K562 (cell line): ENCODE measurements around the gene HBEGF. TPM values are rescaled to one million over a fixed set of nuclear protein-coding genes. Genes with fewer than 3 reads are reported as not detected.

ENCODE experiments used
- ATAC-seq: fragments of 200-7000 bp; cut with Tn5 transposase; 3 replicates; pipeline ENCODE4 v1.9.1; 2020; ENCODE audit warnings: moderate library complexity
- BruUV-seq: library from RNA; stranded (reverse); fragments of 400-500 nt; replicated peaks from 2 replicates; lab custom pipeline; 2021; lab: Mats Ljungman, UMichigan
- CTCF ChIA-PET: fragments of 300-600 bp; formaldehyde crosslinking; extraction: SDS; loops from one replicate; lab custom pipeline; 2021; ENCODE audit warnings: low intra/inter-chr PET ratio; lab: Yijun Ruan, JAX
- POLR2A ChIA-PET: fragments of 300-600, 350-650 bp; sonication (Branson Sonifier 250); formaldehyde crosslinking; extraction: SDS; loops from one replicate; lab custom pipeline; 2021; ENCODE audit warnings: antibody characterized with exemption, inconsistent platforms; lab: Yijun Ruan, JAX
- DNase-seq, 4 experiments: peaks; one replicate each; pipeline versions ENCODE4 v3.0.0 to v3.0.0-alpha.2; 2011 to 2018; ENCODE audit warnings: low spot score in 3 of 4, mixed read lengths in 3 of 4; ENCODE audit errors: extremely low read depth in 1 of 4
- FAIRE-seq: peaks from 2 replicates; lab custom pipeline; 2011; peaks lifted over from hg19 to GRCh38; lab: Jason Lieb, UNC
- H2AFZ ChIP-seq: 2 replicates; pipeline ENCODE4 v1.6.0; 2011; ENCODE audit warnings: low read depth, low read length, control low read depth, inconsistent platforms
- H3K27ac ChIP-seq: fragments of 200-600 bp; 3 replicates; pipeline ENCODE4 v1.8.0; 2011; ENCODE audit warnings: low read depth, mild to moderate bottlenecking, control low read depth, inconsistent platforms, low read length, moderate library complexity, mixed read lengths; ENCODE audit errors: extremely low read depth
- H3K27me3 ChIP-seq, 2 experiments: fragments of 300-600 bp in 1 of 2; 2 replicates in 1 of 2; 3 replicates in 1 of 2; pipeline versions ENCODE4 v1.6.0 to v1.8.0; 2011; ENCODE audit warnings: inconsistent platforms in 2 of 2, low read length in 2 of 2, mild to moderate bottlenecking in 1 of 2, mixed read lengths in 1 of 2, moderate library complexity in 1 of 2; ENCODE audit not compliant: control insufficient read depth in 2 of 2, insufficient read depth in 2 of 2
- H3K36me3 ChIP-seq: fragments of 300-600 bp; 3 replicates; pipeline ENCODE4 v1.8.0; 2011; ENCODE audit warnings: mild to moderate bottlenecking, low read length, inconsistent platforms; ENCODE audit not compliant: control insufficient read depth, insufficient read depth
- H3K4me1 ChIP-seq, 2 experiments: fragments of 200-600 bp in 1 of 2; replicated peaks in 1 of 2; 2 replicates in 1 of 2; 3 replicates in 1 of 2; pipeline versions ENCODE4 v1.5.1 to v1.8.0; 2011; ENCODE audit warnings: inconsistent platforms in 2 of 2, low read length in 2 of 2, mild to moderate bottlenecking in 1 of 2, mixed read lengths in 1 of 2, moderate library complexity in 1 of 2; ENCODE audit not compliant: control insufficient read depth in 2 of 2, insufficient read depth in 2 of 2
- H3K4me2 ChIP-seq: 2 replicates; pipeline ENCODE4 v1.6.1; 2011; ENCODE audit warnings: low read length, control low read depth, inconsistent platforms, mixed read lengths; ENCODE audit not compliant: insufficient read depth
- H3K4me3 ChIP-seq: fragments of 200-600 bp; sonication (generic), shearing (Covaris generic); 2 replicates; pipeline ENCODE4 v1.5.1; 2016; ENCODE audit warnings: control low read depth, inconsistent platforms
- H3K79me2 ChIP-seq: fragments of 200-600 bp; 3 replicates; pipeline ENCODE4 v1.8.0; 2011; ENCODE audit warnings: low read length, inconsistent platforms; ENCODE audit not compliant: control insufficient read depth, insufficient read depth
- H3K9ac ChIP-seq, 2 experiments: 2 replicates each; pipeline versions ENCODE4 v1.6.0 to v1.6.1; 2011; ENCODE audit warnings: low read depth in 2 of 2, low read length in 2 of 2, control low read depth in 1 of 2, inconsistent platforms in 1 of 2, mild to moderate bottlenecking in 1 of 2, mixed read lengths in 1 of 2; ENCODE audit not compliant: insufficient read depth in 1 of 2
- H3K9me1 ChIP-seq: one replicate; pipeline ENCODE4 v1.6.0; 2011; ENCODE audit warnings: inconsistent platforms, mild to moderate bottlenecking, low read length, moderate library complexity; ENCODE audit not compliant: control insufficient read depth, insufficient read depth
- H3K9me3 ChIP-seq: replicated peaks from 2 replicates; pipeline ENCODE4 v1.5.1; 2011; ENCODE audit warnings: low read depth, low read length, inconsistent platforms; ENCODE audit not compliant: control insufficient read depth, insufficient read depth
- H4K20me1 ChIP-seq: replicated peaks from 2 replicates; pipeline ENCODE4 v1.6.1; 2011; ENCODE audit warnings: low read length, inconsistent platforms, mixed read lengths; ENCODE audit not compliant: control insufficient read depth, insufficient read depth
- ATF3 ChIP-seq, 2 experiments: fragments of 450-650 bp in 1 of 2; sonication (generic) in 1 of 2; formaldehyde crosslinking in 1 of 2; IDR thresholded peaks in 1 of 2; conservative IDR thresholded peaks in 1 of 2; 2 replicates each; pipeline versions ENCODE4 v1.6.1 to v1.8.1; 2016 to 2023; ENCODE audit warnings: mild to moderate bottlenecking in 2 of 2, moderate library complexity in 2 of 2, inconsistent platforms in 1 of 2, missing genetic modification reagents in 1 of 2
- SREBF1 ChIP-seq: fragments of 150-350 bp; IDR thresholded peaks from 2 replicates; pipeline ENCODE4 v1.6.1; 2014; ENCODE audit warnings: antibody characterized with exemption, low read depth, low read length, borderline replicate concordance
- ZNF586 ChIP-seq: fragments of 450-650 bp; formaldehyde crosslinking; conservative IDR thresholded peaks from 2 replicates; pipeline ENCODE4 v1.4.0; 2020; ENCODE audit warnings: mild to moderate bottlenecking, moderate library complexity
- WGBS: fragments of 100-300 bp; shearing (Covaris generic); methylation state at CpG from one replicate; pipeline ENCODE4 v1.1.6; 2016; ENCODE audit warnings: low coverage, mixed read lengths; ENCODE audit not compliant: insufficient coverage; ENCODE audit errors: missing lambda C conversion rate; 5-methylcytosine and 5-hydroxymethylcytosine counted together
- in situ Hi-C: fragments of 300-500 bp; cut with MboI; formaldehyde crosslinking; loops from 4 replicates; pipeline ENCODE4 v1.15.0; 2018; ENCODE audit warnings: inconsistent platforms, mixed read lengths
- intact Hi-C: fragments of 100-400 bp; cut with micrococcal nuclease; formaldehyde crosslinking; loops from 2 replicates; pipeline ENCODE4 v1.14.2; 2022
- polyA plus RNA-seq, 8 experiments: library from polyadenylated mRNA; depleted of rRNA in 4 of 8; stranded (reverse) in 5 of 8; unstranded in 3 of 8; fragments of >200 nt; fragmentation: Nextera tagmentation in 2 of 8; fragmentation: Illumina TruSeq in 1 of 8; extraction: Ambion mirVana in 2 of 8; extraction: Trizol in 1 of 8; gene quantifications; 2 replicates each; pipeline versions ENCODE4 v1.2.1 to v1.2.3, GENCODE V29; 2011 to 2014; ENCODE audit warnings: inconsistent platforms in 1 of 8, missing spikeins in 1 of 8
- total RNA-seq, 7 experiments: library from RNA; depleted of rRNA in 6 of 7; stranded (reverse); fragments of >200 nt in 6 of 7; fragmentation: Illumina TruSeq in 2 of 7; extraction: Trizol in 2 of 7; gene quantifications; 2 replicates each; pipeline versions ENCODE4 v1.2.1 to v1.2.3, GENCODE V29; 2011 to 2021; ENCODE audit warnings: low replicate concordance in 1 of 7

Gene HBEGF
- total and polyA plus RNA-seq, 9 of the 15 experiments (the other 6 are each of a cell fraction or from before 2014, with no cell fraction given), result 0.11 to 1.1 (median 0.60) TPM

- ChIA-PET POLR2A (interaction anchor here (0.6 to 1.0 kb wide), 3 partner anchors 16 to 133 kb away, joined by 3 read pairs; no protein-coding TSS in a partner anchor), CTCF (no interaction called here)
- H3K4me3 ChIP-seq, result no peak overlapping the region
- H3K9me1 ChIP-seq, result no peaks in the 10 kb centered on the region
- FAIRE-seq (no peak), ATAC-seq (no peak), DNase-seq (no peak)
- no peaks in the 10 kb centered on the region for H3K9me3 ChIP-seq
- peaks cover 26% of the 10 kb centered on the region; the same call in 1 of the 3 replicates for H3K36me3 ChIP-seq
- peaks cover 74% of the 10 kb centered on the region for H3K79me2 ChIP-seq
- H2AFZ ChIP-seq, result no peak overlapping the region
- TF ChIP-seq ZNF586 (CRISPR knock-in tag), result no peak
- 0 out of 2 replicates have a peak, but pooled peaks have one; percentile 9 for TF ChIP-seq ATF3 (IDR thresholded peaks at IDR 0.05)
- TF ChIP-seq ATF3 (CRISPR knock-in tag; conservative IDR thresholded peaks at IDR 0.05), result no peak
- in situ Hi-C loops, result no loop called here
- H3K9ac ChIP-seq, result no peak overlapping the region
- 0 out of 2 replicates have a peak, but pooled peaks cover 3% of the 10 kb centered on the region for H4K20me1 ChIP-seq
- H3K4me1 ChIP-seq, result peaks cover 0 to 10% of the 10 kb centered on the region in 2 experiments; a peak in 3 of 5 replicates
- intact Hi-C loops, result no loop called here
- no TSS peak for BruUV-seq
- H3K27ac ChIP-seq, result no peak overlapping the region
- 59% methylated on average over 1 of the region's 1 CpG for WGBS
- H3K4me2 ChIP-seq, result no peak overlapping the region
- H3K27me3 ChIP-seq, result no peaks in the 10 kb centered on the region
These were observed 48.2 kb downstream of the HBEGF start for GRCh38 chr5:140298183-140298601.

GRCh38 chr5:140297283-140297682 lies 49.1 kb downstream of the HBEGF start:
- in situ Hi-C loops (no loop called here), intact Hi-C loops (no loop called here)
- no peak overlapping the region for H3K4me2 ChIP-seq
- peaks cover 0 to 12% of the 10 kb centered on the region in 2 experiments; a peak in 3 of 5 replicates for H3K4me1 ChIP-seq
- no peak overlapping the region for H3K4me3 ChIP-seq
- H2AFZ ChIP-seq, result no peak overlapping the region
- H3K79me2 ChIP-seq, result peaks cover 76% of the 10 kb centered on the region
- H3K9ac ChIP-seq, result no peak overlapping the region
- H3K36me3 ChIP-seq, result peaks cover 28% of the 10 kb centered on the region; the same call in 1 of the 3 replicates
- DNase-seq (no peak), ATAC-seq (no peak), FAIRE-seq (no peak)
- BruUV-seq, result no TSS peak
- no peaks in the 10 kb centered on the region for H3K9me1 ChIP-seq
- H4K20me1 ChIP-seq, result 0 out of 2 replicates have a peak, but pooled peaks cover 3% of the 10 kb centered on the region
- TF ChIP-seq SREBF1, result no peak
- CTCF ChIA-PET, result no interaction called here
- no peaks in the 10 kb centered on the region for H3K9me3 ChIP-seq
- no peaks in the 10 kb centered on the region for H3K27me3 ChIP-seq
- no peak overlapping the region for H3K27ac ChIP-seq
- WGBS, result 52% methylated on average over 5 of the region's 5 CpGs
- POLR2A ChIA-PET, result interaction anchor here (0.7 kb wide), 1 partner anchor 66 kb away, joined by 3 read pairs; no protein-coding TSS in a partner anchor
